ENCODE measurements around the gene DISC1.

DISC1 gene

DNA sequence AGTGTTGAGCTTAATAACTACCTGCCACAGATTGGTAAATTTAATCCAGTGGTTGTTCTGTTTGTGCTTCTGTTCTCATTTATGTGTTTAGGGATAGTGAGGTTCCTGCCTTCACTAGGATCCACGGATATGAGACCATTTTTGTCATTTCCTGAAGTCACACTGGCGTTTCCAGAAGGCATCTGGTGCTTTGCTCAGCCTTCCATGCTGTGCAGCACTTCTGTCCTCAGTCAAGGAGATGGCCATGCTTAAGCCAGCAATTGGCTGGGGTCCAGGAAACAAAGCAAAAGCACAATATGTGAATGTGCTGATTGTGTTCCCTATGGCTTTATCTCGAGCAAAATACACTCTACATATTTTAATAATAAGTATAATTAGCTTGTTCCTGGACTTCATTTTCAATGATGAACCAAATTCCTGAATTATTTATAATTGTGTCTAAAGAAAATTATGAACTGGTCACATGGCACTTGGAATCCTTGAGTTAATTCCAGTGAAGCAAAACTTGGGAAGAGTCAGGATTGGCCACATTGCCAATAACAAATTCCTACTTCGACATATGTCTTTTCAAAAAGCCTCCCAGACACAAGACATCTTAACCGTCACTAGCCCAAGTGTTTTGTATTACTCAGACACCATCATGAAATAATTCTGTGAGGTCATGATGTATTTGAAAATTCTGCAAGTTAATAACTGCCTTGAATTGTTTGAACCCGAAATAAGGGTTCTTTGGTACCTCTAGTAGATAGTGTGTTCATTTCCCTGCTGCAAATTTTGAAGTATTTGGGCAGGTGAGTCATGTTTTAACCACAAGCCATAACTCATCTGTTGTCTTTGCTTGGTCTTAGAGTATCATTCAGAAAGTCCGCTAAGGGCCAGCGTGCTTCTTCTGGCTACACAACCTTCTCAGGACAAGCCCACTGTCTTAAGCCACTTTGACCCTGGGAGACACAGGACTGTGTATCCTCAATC is 412.4 kb downstream of the DISC1 start:
- no peak for DNase-seq (ENCODE audit: low read depth in 3 of 3)

DNA sequence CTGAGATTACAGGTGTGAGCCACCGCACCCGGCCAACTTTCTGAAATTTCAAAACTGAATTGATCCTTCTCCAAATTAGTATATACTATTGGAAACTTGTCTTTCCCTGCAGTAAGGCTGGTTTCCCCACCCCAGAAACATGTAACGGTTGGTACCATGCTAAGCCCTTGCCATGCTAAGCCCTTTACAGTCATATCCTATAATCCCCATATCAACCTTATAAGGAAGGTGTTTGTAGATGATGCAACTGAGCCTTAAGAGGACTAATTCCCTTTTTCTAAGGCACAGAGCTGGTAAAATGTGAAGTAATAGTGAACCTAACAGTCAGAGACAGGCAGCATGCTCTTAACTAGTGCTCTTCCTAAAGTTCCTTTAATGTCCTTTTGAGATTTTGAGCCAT is 413.7 kb downstream of the DISC1 start:
- DNase-seq (ENCODE audit: low read depth in 3 of 3) = no peak

DNA sequence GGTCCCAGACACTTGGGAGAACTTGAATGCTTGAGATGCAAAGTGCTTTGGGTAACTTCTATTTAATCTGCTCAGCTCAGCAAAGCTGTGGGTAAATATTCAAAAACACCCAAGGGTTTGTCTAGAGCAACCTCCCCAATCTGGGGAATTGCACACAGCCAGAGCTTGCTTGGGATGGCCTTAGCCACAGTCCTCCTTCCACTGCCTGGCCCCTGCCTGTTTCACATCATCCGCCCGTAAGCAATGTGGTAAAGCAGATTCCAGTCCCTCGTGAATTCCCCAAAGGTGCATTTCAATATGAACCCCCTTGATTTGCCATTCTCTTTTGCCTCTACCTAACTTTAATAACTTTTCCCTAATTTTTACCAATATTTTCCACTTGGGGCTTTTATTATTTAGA is 418.1 kb downstream of the DISC1 start:
- no peak for DNase-seq (ENCODE audit: low read depth in 3 of 3)

DNA sequence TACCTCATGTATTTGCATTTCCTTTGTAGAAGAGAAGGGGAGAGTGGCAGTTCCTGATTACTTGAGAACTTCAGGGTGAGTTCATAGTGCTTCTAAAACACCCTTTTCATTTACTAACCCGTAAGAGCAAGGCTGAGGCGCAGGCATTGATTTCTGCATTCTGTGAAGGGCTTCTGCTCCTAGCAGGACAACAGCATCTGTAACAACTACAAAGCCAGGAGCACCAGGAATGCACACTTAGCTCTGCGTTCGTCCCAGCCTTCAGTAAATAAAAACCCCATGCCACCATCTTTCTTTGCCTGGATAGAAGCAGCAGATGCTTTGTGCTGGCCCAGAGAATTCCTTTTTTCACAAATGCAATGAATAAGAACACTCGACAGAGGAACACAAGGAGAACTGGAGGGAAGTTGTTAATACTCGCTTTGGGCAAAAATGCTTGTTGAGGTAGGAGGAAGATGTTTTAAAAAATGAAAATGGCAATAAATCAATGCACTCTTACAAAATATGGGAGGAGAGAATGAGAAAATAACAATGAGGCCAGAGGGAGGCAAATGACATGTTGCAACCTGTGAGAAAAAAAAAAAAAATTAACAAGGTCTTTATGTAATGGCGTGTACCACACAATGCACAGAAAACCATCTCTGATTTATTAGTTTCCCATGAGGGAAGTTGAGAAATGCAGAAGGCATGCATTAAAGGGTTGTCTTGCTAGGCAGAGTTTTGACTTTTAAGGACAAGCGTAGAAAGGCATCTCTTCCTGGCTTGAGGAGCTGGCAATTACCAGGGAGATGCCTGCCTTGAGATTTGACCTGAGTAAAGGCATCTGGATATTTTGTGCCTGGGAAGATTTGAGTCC is 418.8 kb downstream of the DISC1 start:
- no peak for DNase-seq (ENCODE audit: low read depth in 3 of 3)

DNA sequence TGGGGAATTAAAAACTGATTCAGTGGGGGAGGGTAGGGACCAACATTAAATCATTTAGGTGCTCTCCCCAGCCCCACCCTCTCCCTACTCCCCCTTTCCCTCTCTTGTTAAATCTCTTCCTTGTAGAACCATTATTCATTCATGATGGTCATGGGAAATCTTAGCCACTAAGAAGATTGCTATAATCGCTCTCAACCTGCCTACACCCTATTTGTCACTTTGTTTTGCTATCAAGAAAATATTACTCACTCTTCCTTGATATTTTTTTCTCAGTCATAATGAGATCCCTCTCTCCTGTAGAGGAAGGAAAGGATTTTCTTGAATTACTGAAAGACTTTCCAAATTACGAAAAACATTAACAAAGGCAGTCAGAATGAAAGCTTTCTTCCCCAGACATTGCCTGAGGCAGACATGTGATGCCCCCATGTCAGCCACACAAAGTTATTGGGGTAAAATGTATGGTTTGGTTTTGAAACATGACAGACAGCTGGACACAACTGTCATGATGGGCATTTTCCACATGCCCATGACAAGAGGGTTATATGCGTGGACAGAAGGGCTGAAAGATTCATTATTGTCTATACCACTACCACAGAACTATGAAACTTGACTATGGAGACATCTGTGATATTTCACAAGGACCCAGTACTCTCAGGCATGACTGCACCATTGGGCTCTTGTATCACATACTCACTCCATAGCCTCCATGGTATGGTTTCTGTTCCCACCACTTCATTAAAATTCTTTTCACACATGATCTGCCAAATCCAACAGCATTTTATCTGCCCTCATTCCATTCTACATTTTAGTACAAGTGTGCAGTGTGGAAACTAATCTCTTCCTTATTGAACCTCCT is 420.1 kb downstream of the DISC1 start:
- no peak for DNase-seq (ENCODE audit: low read depth in 3 of 3)

DNA sequence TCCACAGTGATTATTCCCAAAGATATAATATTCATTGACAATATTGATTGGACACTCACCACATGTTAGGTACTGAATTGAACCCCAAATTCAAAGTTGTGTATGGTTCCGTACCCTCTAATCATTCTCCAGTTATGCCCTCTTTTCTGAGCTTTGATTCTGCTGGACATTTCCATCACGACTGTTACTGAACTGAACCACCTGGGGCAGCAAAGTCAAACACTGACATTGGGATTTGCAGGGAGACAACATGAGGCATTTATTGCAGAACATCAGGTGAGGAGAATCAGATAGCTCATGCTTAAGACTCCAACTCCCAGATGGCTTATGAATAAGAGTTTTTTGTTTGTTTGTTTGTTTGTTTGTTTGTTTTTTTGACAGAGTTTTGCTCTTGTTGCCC is 420.9 kb downstream of the DISC1 start:
- no peak for DNase-seq (ENCODE audit: low read depth in 3 of 3)

DNA sequence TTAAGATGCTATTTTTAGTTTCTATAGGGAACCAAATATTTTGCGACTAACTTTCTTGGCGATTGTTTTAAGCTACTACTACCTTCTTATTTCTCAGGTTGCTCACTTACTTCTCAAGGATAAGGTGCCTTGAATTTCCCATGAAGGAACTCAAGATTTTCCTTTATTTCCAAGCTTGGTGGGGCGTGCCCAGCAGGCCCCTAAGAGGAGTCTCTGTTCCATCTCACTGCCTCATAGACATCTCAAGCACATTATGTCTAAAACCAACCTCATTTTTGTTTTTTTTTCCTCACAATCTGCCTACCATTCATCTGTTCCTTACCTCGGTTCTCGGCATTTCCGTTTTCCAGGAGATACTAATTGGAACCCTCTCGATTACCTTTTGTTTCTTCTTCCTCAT is 421.9 kb downstream of the DISC1 start:
- DNase-seq (ENCODE audit: low read depth in 3 of 3) = no peak

DNA sequence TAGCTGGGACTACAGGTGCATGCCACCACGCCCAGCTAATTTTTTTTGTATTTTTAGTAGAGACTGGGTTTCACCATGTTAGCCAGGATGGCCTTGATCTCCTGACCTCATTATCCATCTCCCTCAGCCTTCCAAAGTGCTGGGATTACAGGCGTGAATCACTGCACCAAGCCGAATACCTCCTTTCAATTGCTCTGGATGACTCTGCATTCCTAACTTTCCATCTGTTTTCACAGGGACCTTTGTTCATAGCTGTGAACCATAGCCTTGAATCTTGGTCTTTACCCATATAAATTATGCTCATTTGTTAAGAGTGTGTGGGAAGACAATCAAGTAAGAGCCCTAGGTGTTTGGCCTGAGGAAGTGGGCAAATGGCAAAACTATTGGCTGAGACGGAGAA is 422.7 kb downstream of the DISC1 start:
- no peak for DNase-seq (ENCODE audit: low read depth in 3 of 3)

DNA sequence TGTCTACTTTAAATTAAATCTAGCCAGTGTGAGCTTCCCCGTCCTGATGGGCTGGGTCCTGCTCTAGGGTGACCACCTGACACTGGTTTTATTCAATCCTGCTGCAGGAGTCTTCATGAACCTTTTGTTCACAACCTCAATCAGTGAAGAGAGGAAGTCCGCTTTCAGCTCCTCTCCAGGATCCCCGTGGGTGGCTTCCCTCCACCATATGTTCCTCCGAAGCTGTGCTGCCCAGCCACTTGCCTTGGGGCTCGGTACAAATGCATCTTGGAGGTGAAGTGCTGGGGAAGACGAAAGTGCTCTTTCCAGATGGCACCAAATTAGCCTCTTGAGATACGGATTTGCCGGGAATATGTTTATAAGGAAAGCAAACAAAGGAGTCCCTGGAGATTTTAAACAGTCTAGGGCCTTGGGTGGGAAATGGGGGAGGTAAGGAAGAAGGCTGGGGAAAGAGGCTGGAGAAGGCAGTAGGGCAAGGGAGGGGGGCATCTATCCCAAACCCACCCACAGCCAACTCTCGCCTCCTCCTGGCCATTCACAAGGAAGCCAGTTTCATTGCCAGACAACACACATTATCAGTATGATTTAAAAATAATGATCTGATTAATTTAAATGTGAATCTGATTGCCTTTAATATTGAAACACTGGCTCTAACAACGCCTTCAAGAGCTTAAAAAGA is 430.8 kb downstream of the DISC1 start:
- DNase-seq (ENCODE audit: low read depth in 3 of 3) = no peak

DNA sequence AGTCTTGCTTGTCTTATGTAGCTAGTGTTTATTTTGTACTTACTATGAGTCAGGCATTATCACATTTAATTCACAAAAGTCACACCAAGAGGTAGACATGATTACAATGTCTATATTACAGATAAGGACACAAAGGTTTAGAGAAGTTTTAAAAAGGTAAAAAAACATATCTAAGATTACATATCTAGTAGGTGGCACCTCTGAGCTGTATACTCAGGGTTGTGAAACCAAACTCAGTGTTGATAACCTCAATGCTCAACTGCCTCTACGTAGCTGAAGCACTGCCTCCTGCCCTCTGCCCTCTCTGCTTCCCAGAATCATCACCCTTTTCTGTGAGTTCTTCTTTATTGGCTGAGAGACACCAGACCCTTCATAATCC is 431.3 kb downstream of the DISC1 start:
- no peak for DNase-seq (ENCODE audit: low read depth in 3 of 3)

DNA sequence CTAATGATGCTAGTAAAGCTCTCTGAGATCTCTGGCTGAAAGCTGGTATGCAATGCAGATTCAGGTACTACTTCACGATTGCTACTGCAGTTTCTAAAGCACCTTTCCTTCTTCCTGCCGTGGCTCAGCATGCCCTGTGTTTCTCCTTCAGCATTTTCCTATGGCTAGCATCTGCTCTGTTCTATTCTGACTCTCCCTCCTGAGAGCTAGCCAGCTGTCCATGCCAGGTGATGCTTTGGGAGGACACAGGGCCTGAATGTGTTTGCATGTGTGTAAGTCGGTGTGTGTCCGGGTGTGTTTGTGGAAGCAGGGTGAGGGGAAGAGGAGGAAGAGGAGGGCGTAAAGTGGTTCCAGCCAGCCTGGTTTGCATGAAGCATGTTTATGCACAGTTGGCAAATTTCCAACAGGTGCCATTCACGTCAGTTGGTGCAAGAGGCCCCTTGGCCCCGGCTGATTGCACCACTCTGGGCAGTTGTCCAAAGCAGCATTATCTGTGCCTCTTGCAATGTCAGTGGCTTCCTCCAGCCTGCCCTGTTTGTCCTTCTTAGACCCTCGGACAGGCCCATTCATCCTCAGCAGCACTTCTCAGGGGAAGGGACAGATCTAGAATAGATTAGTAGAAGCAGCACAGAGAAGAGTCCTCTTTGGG is 433.3 kb downstream of the DISC1 start:
- no peak for DNase-seq (ENCODE audit: low read depth in 3 of 3)

DNA sequence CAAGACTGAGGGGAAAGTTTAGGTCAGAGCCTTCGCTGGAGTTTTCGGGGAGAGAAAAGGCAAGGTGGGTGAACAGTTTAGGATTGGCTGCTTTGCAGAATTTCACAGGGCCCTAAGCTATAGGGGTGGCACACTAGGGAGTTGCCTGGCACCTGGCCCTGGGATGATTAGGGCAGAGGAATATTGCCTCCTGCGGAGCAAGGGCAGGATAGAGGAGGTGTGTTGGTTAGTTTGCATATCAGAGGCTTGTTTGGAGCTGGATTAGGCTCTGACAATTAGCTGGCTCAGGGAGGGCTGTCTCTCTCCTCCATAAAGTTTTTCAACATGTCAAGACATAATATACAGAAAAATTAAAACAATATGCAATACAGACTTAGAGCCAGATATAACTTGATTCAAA is 436.4 kb downstream of the DISC1 start:
- no peak for DNase-seq (ENCODE audit: low read depth in 3 of 3)

DNA sequence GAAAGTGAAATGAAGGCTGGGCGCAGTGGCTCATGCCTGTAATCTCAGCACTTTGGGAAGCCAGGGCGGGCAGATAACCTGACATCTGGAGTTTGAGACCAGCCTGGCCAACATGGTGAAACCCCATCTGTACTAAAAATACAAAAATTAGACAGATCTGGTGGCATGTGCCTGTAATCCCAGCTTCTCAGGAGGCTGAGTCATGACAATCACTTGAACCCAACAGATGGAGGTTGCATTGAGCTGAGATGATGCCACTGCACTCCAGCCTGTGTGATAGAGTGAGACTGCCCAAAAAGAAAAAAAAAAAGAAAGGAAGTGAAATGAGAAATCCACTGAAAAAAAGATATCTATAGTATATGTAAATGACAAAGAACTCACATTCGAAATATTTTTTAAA is 439.9 kb downstream of the DISC1 start:
- DNase-seq (ENCODE audit: low read depth in 3 of 3) = no peak

DNA sequence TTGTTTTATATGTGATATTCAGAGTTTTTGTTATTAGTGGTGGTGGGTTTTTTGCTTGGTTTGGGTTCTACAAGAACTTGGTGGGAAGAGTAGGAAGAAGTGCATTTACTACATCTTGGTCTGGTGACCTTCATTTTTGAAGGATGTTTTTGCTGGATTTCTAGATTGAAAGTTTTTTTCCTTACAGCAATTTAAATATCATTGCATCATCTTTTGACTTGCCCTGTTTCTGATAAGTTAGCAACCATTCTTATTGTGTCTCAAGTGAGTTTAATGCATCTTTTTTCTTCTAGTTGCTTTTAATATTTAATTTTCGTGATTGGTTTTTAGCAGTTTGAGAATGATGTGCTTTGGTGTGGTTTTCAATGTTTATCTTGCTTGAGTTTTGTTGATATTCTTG is 447.7 kb downstream of the DISC1 start:
- no peak for DNase-seq (ENCODE audit: low read depth in 3 of 3)

DNA sequence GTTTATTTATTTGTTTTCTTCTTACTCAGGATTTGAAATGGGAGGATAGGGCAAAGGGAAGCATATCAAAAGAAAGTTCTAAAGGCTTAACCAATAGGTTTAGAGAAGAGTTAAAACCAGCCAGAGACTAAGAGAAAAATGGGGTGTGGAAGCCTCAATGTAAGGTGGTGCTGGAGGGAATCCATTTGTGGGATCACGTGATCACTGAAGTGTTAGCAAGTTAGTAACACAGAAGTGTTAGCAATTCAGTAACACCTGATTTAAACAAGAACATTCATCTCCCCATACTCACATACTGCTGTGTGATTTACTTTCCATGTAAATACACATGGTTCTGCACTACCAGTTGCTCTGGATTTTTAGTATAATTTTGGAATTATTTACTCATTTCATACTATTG is 451.2 kb downstream of the DISC1 start:
- no peak for DNase-seq (ENCODE audit: low read depth in 3 of 3)

DNA sequence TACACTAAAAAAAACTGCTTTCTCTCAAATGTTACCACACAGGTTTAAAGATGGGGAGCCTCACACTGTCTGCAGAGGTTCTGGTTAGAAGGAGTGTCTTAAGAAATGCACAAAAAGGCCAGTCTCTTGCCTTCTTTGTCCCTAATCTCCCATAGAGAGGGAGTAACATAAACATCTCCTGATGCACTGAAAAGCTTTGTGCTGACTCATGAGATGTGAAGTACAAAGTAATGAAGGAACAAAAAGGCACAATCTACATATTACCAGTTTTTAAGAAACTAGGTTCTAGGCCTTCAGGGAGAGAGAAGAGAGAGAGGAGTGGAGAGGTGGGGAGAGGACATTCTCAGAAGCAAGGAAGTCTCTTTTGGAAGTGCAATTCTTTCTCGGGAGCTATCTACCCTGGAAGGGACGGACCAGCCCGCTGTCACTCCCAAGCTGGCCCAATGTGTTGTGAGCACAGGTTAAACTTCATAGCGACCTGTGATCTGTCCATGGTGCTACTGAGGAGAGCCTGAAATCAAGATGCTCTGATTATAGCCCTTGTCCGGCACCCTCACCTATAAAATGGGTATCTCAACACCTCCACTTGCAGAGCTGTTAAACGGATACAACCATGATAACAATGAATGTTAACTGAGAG is 458.1 kb downstream of the DISC1 start:
- DNase-seq (ENCODE audit: low read depth in 3 of 3) = no peak

DNA sequence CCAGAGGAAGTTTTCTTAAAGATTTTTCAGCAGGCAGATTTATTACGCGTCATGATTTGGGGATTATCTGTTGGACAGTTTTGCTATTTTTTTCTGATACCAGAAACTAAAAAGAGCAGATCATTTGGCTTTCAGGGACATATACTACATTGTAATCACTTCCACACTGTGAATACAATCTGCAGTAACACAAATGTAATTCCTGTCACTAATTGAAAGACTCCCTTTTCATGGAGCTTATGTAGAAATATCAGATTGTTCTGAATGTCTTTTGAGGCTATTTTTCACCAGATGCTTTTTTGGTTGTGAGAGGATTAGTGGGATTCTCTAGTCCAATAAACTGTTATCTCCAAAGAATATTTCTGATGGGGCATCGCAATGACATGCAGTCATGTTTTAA is 464.2 kb downstream of the DISC1 start:
- no peak for DNase-seq (ENCODE audit: low read depth in 3 of 3)
